ENCODE results near the gene ASXL3. TPM values are rescaled to one million over a fixed set of nuclear protein-coding genes. Genes with fewer than 3 reads are reported as not detected.

ASXL3 gene
- total and polyA plus RNA-seq, 2 donors = 0.11 to 0.42 TPM

- no peak overlapping the region for H3K27ac ChIP-seq (ENCODE audit: low read depth in 1 of 2, low read length in 1 of 2)
- no peak for DNase-seq (ENCODE audit: low read depth in 6 of 9, low spot score in 9 of 9)
These were observed 1.6 kb downstream of the ASXL3 start for GRCh38 chr18:33579349-33580215.

GRCh38 chr18:33580546-33580945 lies 2.5 kb downstream of the ASXL3 start:
- Histone ChIP-seq H3K4me1 (ENCODE audit: control insufficient read depth in 2 of 2, insufficient read depth in 2 of 2, low read length in 2 of 2) (peaks cover 0 to 2% of the 10 kb centered on the region in 2 donors), H3K9me3 (ENCODE audit: control insufficient read depth in 2 of 2, insufficient read depth in 1 of 2, low read length in 1 of 2) (no peaks in the 10 kb centered on the region), H3K27ac (ENCODE audit: low read depth in 1 of 2, low read length in 1 of 2) (no peak overlapping the region), H3K36me3 (ENCODE audit: control insufficient read depth in 2 of 2, insufficient read depth in 2 of 2, low read length in 1 of 2) (no peaks in the 10 kb centered on the region), H3K27me3 (ENCODE audit: control insufficient read depth in 2 of 2, insufficient read depth in 1 of 2, low read length in 1 of 2) (peaks cover 23 to 35% of the 10 kb centered on the region in 2 donors), H3K4me3 (ENCODE audit: low read length in 2 of 2) (no peak overlapping the region)
- 94% methylated on average over 4 of the region's 4 CpGs for WGBS
- no peak for DNase-seq (ENCODE audit: low read depth in 6 of 9, low spot score in 9 of 9)

More at GRCh38 chr18:33579349-33580215, 1.6 kb downstream of the ASXL3 start:
- WGBS = 43% methylated on average over 16 of the region's 16 CpGs
- H3K9me3 ChIP-seq (ENCODE audit: control insufficient read depth in 2 of 2, insufficient read depth in 1 of 2, low read length in 1 of 2) = no peaks in the 10 kb centered on the region
- H3K36me3 ChIP-seq (ENCODE audit: control insufficient read depth in 2 of 2, insufficient read depth in 2 of 2, low read length in 1 of 2) = no peaks in the 10 kb centered on the region
- H3K4me1 ChIP-seq (ENCODE audit: control insufficient read depth in 2 of 2, insufficient read depth in 2 of 2, low read length in 2 of 2) = peaks cover 0 to 2% of the 10 kb centered on the region in 2 donors
- peak overlapping the region in 1 of 2 donors; percentile 40 for H3K4me3 ChIP-seq (ENCODE audit: low read length in 2 of 2)
- peaks cover 23 to 37% of the 10 kb centered on the region in 2 donors for H3K27me3 ChIP-seq (ENCODE audit: control insufficient read depth in 2 of 2, insufficient read depth in 1 of 2, low read length in 1 of 2)

- no peak for DNase-seq (ENCODE audit: low read depth in 6 of 9, low spot score in 9 of 9)
- H3K27me3 ChIP-seq (ENCODE audit: control insufficient read depth in 2 of 2, insufficient read depth in 1 of 2, low read length in 1 of 2) = peaks cover 23 to 33% of the 10 kb centered on the region in 2 donors
- H3K4me3 ChIP-seq (ENCODE audit: low read length in 2 of 2) = no peak overlapping the region
- no peak overlapping the region for H3K27ac ChIP-seq (ENCODE audit: low read depth in 1 of 2, low read length in 1 of 2)
- 70% methylated on average over 2 of the region's 2 CpGs for WGBS
- H3K4me1 ChIP-seq (ENCODE audit: control insufficient read depth in 2 of 2, insufficient read depth in 2 of 2, low read length in 2 of 2) = peaks cover 0 to 2% of the 10 kb centered on the region in 2 donors
- H3K9me3 ChIP-seq (ENCODE audit: control insufficient read depth in 2 of 2, insufficient read depth in 1 of 2, low read length in 1 of 2) = no peaks in the 10 kb centered on the region
- H3K36me3 ChIP-seq (ENCODE audit: control insufficient read depth in 2 of 2, insufficient read depth in 2 of 2, low read length in 1 of 2) = no peaks in the 10 kb centered on the region
These were observed 3.8 kb downstream of the ASXL3 start for GRCh38 chr18:33581856-33582255.

- 89% methylated on average over 1 of the region's 1 CpG for WGBS
- no peak overlapping the region for H3K4me3 ChIP-seq (ENCODE audit: low read length in 2 of 2)
- no peak overlapping the region for H3K27ac ChIP-seq (ENCODE audit: low read depth in 1 of 2, low read length in 1 of 2)
- H3K27me3 ChIP-seq (ENCODE audit: control insufficient read depth in 2 of 2, insufficient read depth in 1 of 2, low read length in 1 of 2) = peaks cover 10 to 16% of the 10 kb centered on the region in 2 donors
- H3K9me3 ChIP-seq (ENCODE audit: control insufficient read depth in 2 of 2, insufficient read depth in 1 of 2, low read length in 1 of 2) = no peaks in the 10 kb centered on the region
- DNase-seq (ENCODE audit: low read depth in 6 of 9, low spot score in 9 of 9) = no peak
- no peaks in the 10 kb centered on the region for H3K4me1 ChIP-seq (ENCODE audit: control insufficient read depth in 2 of 2, insufficient read depth in 2 of 2, low read length in 2 of 2)
- H3K36me3 ChIP-seq (ENCODE audit: control insufficient read depth in 2 of 2, insufficient read depth in 2 of 2, low read length in 1 of 2) = no peaks in the 10 kb centered on the region
These were observed 5.9 kb downstream of the ASXL3 start for GRCh38 chr18:33583901-33584300.

GRCh38 chr18:33584548-33585430 lies 6.8 kb downstream of the ASXL3 start:
- Histone ChIP-seq H3K27me3 (ENCODE audit: control insufficient read depth in 2 of 2, insufficient read depth in 1 of 2, low read length in 1 of 2) (peaks cover under 1 to 7% of the 10 kb centered on the region in 2 donors), H3K4me1 (ENCODE audit: control insufficient read depth in 2 of 2, insufficient read depth in 2 of 2, low read length in 2 of 2) (no peaks in the 10 kb centered on the region), H3K9me3 (ENCODE audit: control insufficient read depth in 2 of 2, insufficient read depth in 1 of 2, low read length in 1 of 2) (no peaks in the 10 kb centered on the region), H3K4me3 (ENCODE audit: low read length in 2 of 2) (no peak overlapping the region), H3K36me3 (ENCODE audit: control insufficient read depth in 2 of 2, insufficient read depth in 2 of 2, low read length in 1 of 2) (no peaks in the 10 kb centered on the region), H3K27ac (ENCODE audit: low read depth in 1 of 2, low read length in 1 of 2) (no peak overlapping the region)
- 85% methylated on average over 3 of the region's 3 CpGs for WGBS
- no peak for DNase-seq (ENCODE audit: low read depth in 6 of 9, low spot score in 9 of 9)

- no peak overlapping the region for H3K4me3 ChIP-seq (ENCODE audit: low read length in 2 of 2)
- no peak overlapping the region for H3K27ac ChIP-seq (ENCODE audit: low read depth in 1 of 2, low read length in 1 of 2)
- 88% methylated on average over 3 of the region's 3 CpGs for WGBS
- DNase-seq (ENCODE audit: low read depth in 6 of 9, low spot score in 9 of 9) = no peak
- H3K27me3 ChIP-seq (ENCODE audit: control insufficient read depth in 2 of 2, insufficient read depth in 1 of 2, low read length in 1 of 2) = peaks cover 0 to 3% of the 10 kb centered on the region in 2 donors
- H3K9me3 ChIP-seq (ENCODE audit: control insufficient read depth in 2 of 2, insufficient read depth in 1 of 2, low read length in 1 of 2) = no peaks in the 10 kb centered on the region
- no peaks in the 10 kb centered on the region for H3K4me1 ChIP-seq (ENCODE audit: control insufficient read depth in 2 of 2, insufficient read depth in 2 of 2, low read length in 2 of 2)
- no peaks in the 10 kb centered on the region for H3K36me3 ChIP-seq (ENCODE audit: control insufficient read depth in 2 of 2, insufficient read depth in 2 of 2, low read length in 1 of 2)
These were observed 7.4 kb downstream of the ASXL3 start for GRCh38 chr18:33585431-33585775.

GRCh38 chr18:33588361-33588760 lies 10.3 kb downstream of the ASXL3 start:
- H3K4me1 ChIP-seq (ENCODE audit: control insufficient read depth in 2 of 2, insufficient read depth in 2 of 2, low read length in 2 of 2) = no peaks in the 10 kb centered on the region
- H3K36me3 ChIP-seq (ENCODE audit: control insufficient read depth in 2 of 2, insufficient read depth in 2 of 2, low read length in 1 of 2) = no peaks in the 10 kb centered on the region
- no peak overlapping the region for H3K4me3 ChIP-seq (ENCODE audit: low read length in 2 of 2)
- no peak overlapping the region for H3K27ac ChIP-seq (ENCODE audit: low read depth in 1 of 2, low read length in 1 of 2)
- H3K9me3 ChIP-seq (ENCODE audit: control insufficient read depth in 2 of 2, insufficient read depth in 1 of 2, low read length in 1 of 2) = no peaks in the 10 kb centered on the region
- H3K27me3 ChIP-seq (ENCODE audit: control insufficient read depth in 2 of 2, insufficient read depth in 1 of 2, low read length in 1 of 2) = no peaks in the 10 kb centered on the region
- WGBS = 91% methylated on average over 2 of the region's 2 CpGs
- DNase-seq (ENCODE audit: low read depth in 6 of 9, low spot score in 9 of 9) = no peak

- H3K27ac ChIP-seq (ENCODE audit: low read depth in 1 of 2, low read length in 1 of 2) = no peak overlapping the region
- no peak overlapping the region for H3K4me3 ChIP-seq (ENCODE audit: low read length in 2 of 2)
- H3K9me3 ChIP-seq (ENCODE audit: control insufficient read depth in 2 of 2, insufficient read depth in 1 of 2, low read length in 1 of 2) = no peaks in the 10 kb centered on the region
- no peaks in the 10 kb centered on the region for H3K4me1 ChIP-seq (ENCODE audit: control insufficient read depth in 2 of 2, insufficient read depth in 2 of 2, low read length in 2 of 2)
- no peaks in the 10 kb centered on the region for H3K36me3 ChIP-seq (ENCODE audit: control insufficient read depth in 2 of 2, insufficient read depth in 2 of 2, low read length in 1 of 2)
- no peak for DNase-seq (ENCODE audit: low read depth in 6 of 9, low spot score in 9 of 9)
- 91% methylated on average over 5 of the region's 5 CpGs for WGBS
- H3K27me3 ChIP-seq (ENCODE audit: control insufficient read depth in 2 of 2, insufficient read depth in 1 of 2, low read length in 1 of 2) = no peaks in the 10 kb centered on the region
These were observed 15.2 kb downstream of the ASXL3 start for GRCh38 chr18:33593261-33593660.

GRCh38 chr18:33594799-33595198 lies 16.8 kb downstream of the ASXL3 start:
- Histone ChIP-seq H3K27me3 (ENCODE audit: control insufficient read depth in 2 of 2, insufficient read depth in 1 of 2, low read length in 1 of 2) (no peaks in the 10 kb centered on the region), H3K36me3 (ENCODE audit: control insufficient read depth in 2 of 2, insufficient read depth in 2 of 2, low read length in 1 of 2) (no peaks in the 10 kb centered on the region), H3K27ac (ENCODE audit: low read depth in 1 of 2, low read length in 1 of 2) (no peak overlapping the region), H3K9me3 (ENCODE audit: control insufficient read depth in 2 of 2, insufficient read depth in 1 of 2, low read length in 1 of 2) (no peaks in the 10 kb centered on the region), H3K4me1 (ENCODE audit: control insufficient read depth in 2 of 2, insufficient read depth in 2 of 2, low read length in 2 of 2) (no peaks in the 10 kb centered on the region), H3K4me3 (ENCODE audit: low read length in 2 of 2) (no peak overlapping the region)
- DNase-seq (ENCODE audit: low read depth in 6 of 9, low spot score in 9 of 9) = no peak
- WGBS = 97% methylated on average over 1 of the region's 1 CpG

All from thymus (tissue), 11 donors.